SK-N-SH treated with all-trans-retinoic acid at 6 μM for 48 hours (cell line): ENCODE results near the gene JARID2.
A peak's percentile ranks its signal among the peaks of the same experiment; 100 is the strongest.

Experiments used
- ATAC-seq: fragments of 200-7000 bp; cut with Tn5 transposase; 3 replicates; pipeline ENCODE4 v1.9.1; 2020; ENCODE audit warnings: mild to moderate bottlenecking, moderate library complexity
- ARNTL ChIP-seq: fragments of 450-650 bp; formaldehyde crosslinking; IDR thresholded peaks from 2 replicates; pipeline ENCODE4 v1.5.0; 2020; ENCODE audit warnings: low read depth, mild to moderate bottlenecking, moderate library complexity, borderline replicate concordance
- BACH2 ChIP-seq: fragments of 250-450 bp; sonication (Bioruptor Pico); IDR thresholded peaks from 2 replicates; pipeline ENCODE4 v1.9.0; 2021; ENCODE audit warnings: mild to moderate bottlenecking, borderline replicate concordance
- CSDC2 ChIP-seq: fragments of 250-450 bp; sonication (Bioruptor Pico); IDR thresholded peaks from 2 replicates; pipeline ENCODE4 v1.5.0; 2020; ENCODE audit warnings: mild to moderate bottlenecking, moderate library complexity
- ESRRG ChIP-seq: fragments of 250-450 bp; sonication (Bioruptor Pico); IDR thresholded peaks from 2 replicates; pipeline ENCODE4 v1.6.1; 2021; ENCODE audit warnings: mild to moderate bottlenecking
- GLIS3 ChIP-seq: fragments of 250-450 bp; sonication (Bioruptor Pico); IDR thresholded peaks from 2 replicates; pipeline ENCODE4 v1.5.0; 2020; ENCODE audit warnings: mild to moderate bottlenecking, moderate library complexity
- OSR1 ChIP-seq: fragments of 250-450 bp; sonication (Bioruptor Pico); IDR thresholded peaks from 2 replicates; pipeline ENCODE4 v1.8.0; 2022; ENCODE audit warnings: moderate library complexity, mild to moderate bottlenecking, inconsistent platforms
- PPARA ChIP-seq: fragments of 250-450 bp; sonication (Bioruptor Pico); IDR thresholded peaks from 2 replicates; pipeline ENCODE4 v1.5.0; 2020; ENCODE audit warnings: mild to moderate bottlenecking, borderline replicate concordance
- SNAI2 ChIP-seq: fragments of 250-450 bp; sonication (Bioruptor Pico); IDR thresholded peaks from 2 replicates; pipeline ENCODE4 v1.5.0; 2020; ENCODE audit warnings: mild to moderate bottlenecking, moderate library complexity
- TCF4 ChIP-seq: fragments of 250-450 bp; sonication (Bioruptor Pico); IDR thresholded peaks from 2 replicates; pipeline ENCODE4 v1.8.0; 2021; ENCODE audit warnings: mild to moderate bottlenecking, moderate library complexity, borderline replicate concordance
- TOX ChIP-seq: fragments of 250-450 bp; sonication (Bioruptor Pico); IDR thresholded peaks from 2 replicates; pipeline ENCODE4 v1.8.0; 2021; ENCODE audit warnings: mild to moderate bottlenecking, moderate library complexity, borderline replicate concordance
- ZFP3 ChIP-seq: fragments of 250-450 bp; sonication (Bioruptor Pico); IDR thresholded peaks from 2 replicates; pipeline ENCODE4 v1.5.0; 2020; ENCODE audit warnings: mild to moderate bottlenecking, moderate library complexity
- ZFP30 ChIP-seq: fragments of 450-650 bp; formaldehyde crosslinking; IDR thresholded peaks from 2 replicates; pipeline ENCODE4 v1.5.0; 2022; ENCODE audit warnings: mild to moderate bottlenecking, moderate library complexity
- ZNF565 ChIP-seq: fragments of 450-650 bp; formaldehyde crosslinking; conservative IDR thresholded peaks from 2 replicates; pipeline ENCODE4 v1.5.0; 2020; ENCODE audit warnings: low read depth, mild to moderate bottlenecking, moderate library complexity
- TF ChIP-seq, protein P1 (sequence below): fragments of 250-450 bp; sonication (Bioruptor Pico); IDR thresholded peaks from 2 replicates; pipeline ENCODE4 v1.5.1; 2020; ENCODE audit warnings: low read depth, mild to moderate bottlenecking, moderate library complexity
- TF ChIP-seq, protein P2 (sequence below): fragments of 250-450 bp; sonication (Bioruptor Pico); IDR thresholded peaks from 2 replicates; pipeline ENCODE4 v1.8.0; 2020; ENCODE audit warnings: mild to moderate bottlenecking, moderate library complexity, borderline replicate concordance
- TF ChIP-seq, protein P3 (sequence below): fragments of 250-450 bp; sonication (Bioruptor Pico); IDR thresholded peaks from 2 replicates; pipeline ENCODE4 v1.5.1; 2021; ENCODE audit warnings: mild to moderate bottlenecking, moderate library complexity
- TF ChIP-seq, protein P4 (sequence below): fragments of 250-450 bp; sonication (Bioruptor Pico); IDR thresholded peaks from 2 replicates; pipeline ENCODE4 v1.5.0; 2020; ENCODE audit warnings: mild to moderate bottlenecking, moderate library complexity

Gene JARID2

DNA sequence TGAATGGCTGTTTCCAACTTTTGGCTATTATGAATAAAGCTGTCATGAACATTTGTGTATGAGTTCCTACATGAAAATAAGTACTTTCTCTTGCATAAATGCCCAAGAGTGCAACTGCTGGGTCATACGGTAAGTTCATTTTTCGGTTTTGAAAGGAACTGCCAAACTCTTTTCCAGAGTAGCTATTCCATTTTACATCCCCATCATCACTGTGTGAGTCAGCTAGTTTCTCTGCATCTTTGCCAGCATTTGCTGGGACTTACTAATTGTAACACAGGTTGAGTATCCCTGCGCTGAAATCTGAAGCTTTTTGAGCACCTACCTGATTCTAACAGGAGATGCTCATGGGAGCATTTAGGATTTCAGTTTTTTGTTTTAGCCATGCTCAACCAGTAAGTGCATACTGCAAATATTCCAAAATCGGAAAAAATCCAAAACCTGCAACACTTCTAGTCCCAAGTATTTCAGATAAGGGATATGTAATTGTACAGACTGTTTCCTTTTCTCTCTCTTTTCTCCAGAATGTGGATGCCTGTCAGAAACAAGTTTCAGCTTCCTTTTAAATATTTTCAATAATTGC, 298.5 kb downstream of the JARID2 start:
- TF ChIP-seq TOX (CRISPR knock-in tag) (no peak), ZFP30 (no peak), ARNTL (CRISPR knock-in tag) (no peak), SNAI2 (CRISPR knock-in tag) (no peak), ZFP3 (CRISPR knock-in tag) (no peak), GLIS3 (CRISPR knock-in tag) (no peak), TCF4 (no peak), CSDC2 (CRISPR knock-in tag) (no peak), ZNF565 (CRISPR knock-in tag) (no peak), ESRRG (CRISPR knock-in tag) (no peak), PPARA (CRISPR knock-in tag) (no peak)
- TF ChIP-seq, protein P1, sequence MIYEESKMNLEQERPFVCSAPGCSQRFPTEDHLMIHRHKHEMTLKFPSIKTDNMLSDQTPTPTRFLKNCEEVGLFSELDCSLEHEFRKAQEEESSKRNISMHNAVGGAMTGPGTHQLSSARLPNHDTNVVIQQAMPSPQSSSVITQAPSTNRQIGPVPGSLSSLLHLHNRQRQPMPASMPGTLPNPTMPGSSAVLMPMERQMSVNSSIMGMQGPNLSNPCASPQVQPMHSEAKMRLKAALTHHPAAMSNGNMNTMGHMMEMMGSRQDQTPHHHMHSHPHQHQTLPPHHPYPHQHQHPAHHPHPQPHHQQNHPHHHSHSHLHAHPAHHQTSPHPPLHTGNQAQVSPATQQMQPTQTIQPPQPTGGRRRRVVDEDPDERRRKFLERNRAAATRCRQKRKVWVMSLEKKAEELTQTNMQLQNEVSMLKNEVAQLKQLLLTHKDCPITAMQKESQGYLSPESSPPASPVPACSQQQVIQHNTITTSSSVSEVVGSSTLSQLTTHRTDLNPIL: no peak
- TF ChIP-seq, protein P2, sequence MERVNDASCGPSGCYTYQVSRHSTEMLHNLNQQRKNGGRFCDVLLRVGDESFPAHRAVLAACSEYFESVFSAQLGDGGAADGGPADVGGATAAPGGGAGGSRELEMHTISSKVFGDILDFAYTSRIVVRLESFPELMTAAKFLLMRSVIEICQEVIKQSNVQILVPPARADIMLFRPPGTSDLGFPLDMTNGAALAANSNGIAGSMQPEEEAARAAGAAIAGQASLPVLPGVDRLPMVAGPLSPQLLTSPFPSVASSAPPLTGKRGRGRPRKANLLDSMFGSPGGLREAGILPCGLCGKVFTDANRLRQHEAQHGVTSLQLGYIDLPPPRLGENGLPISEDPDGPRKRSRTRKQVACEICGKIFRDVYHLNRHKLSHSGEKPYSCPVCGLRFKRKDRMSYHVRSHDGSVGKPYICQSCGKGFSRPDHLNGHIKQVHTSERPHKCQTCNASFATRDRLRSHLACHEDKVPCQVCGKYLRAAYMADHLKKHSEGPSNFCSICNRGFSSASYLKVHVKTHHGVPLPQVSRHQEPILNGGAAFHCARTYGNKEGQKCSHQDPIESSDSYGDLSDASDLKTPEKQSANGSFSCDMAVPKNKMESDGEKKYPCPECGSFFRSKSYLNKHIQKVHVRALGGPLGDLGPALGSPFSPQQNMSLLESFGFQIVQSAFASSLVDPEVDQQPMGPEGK (CRISPR knock-in tag): no peak
- TF ChIP-seq, protein P3, sequence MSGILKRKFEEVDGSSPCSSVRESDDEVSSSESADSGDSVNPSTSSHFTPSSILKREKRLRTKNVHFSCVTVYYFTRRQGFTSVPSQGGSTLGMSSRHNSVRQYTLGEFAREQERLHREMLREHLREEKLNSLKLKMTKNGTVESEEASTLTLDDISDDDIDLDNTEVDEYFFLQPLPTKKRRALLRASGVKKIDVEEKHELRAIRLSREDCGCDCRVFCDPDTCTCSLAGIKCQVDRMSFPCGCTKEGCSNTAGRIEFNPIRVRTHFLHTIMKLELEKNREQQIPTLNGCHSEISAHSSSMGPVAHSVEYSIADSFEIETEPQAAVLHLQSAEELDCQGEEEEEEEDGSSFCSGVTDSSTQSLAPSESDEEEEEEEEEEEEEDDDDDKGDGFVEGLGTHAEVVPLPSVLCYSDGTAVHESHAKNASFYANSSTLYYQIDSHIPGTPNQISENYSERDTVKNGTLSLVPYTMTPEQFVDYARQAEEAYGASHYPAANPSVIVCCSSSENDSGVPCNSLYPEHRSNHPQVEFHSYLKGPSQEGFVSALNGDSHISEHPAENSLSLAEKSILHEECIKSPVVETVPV (CRISPR knock-in tag): no peak
- no peak for ATAC-seq

DNA sequence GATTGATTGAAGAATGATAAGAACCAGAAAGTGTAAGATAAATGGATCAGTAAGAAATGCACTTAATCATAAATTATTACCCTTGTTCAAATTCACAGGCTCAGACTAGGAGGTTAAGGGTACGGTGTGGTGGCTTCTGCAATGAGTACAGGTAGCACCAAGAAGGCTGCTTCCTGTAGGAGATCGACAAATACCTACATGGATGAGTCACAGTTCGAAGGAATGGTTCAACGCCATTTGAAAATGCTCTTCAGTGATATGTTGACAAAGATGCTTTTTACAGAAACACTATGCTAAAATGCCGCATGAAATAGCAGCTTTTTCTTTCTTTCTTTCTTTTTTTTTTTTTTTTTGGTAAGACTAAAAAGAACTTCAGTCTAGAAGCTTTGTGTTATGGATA, 300.7 kb downstream of the JARID2 start:
- TF ChIP-seq, protein P4, sequence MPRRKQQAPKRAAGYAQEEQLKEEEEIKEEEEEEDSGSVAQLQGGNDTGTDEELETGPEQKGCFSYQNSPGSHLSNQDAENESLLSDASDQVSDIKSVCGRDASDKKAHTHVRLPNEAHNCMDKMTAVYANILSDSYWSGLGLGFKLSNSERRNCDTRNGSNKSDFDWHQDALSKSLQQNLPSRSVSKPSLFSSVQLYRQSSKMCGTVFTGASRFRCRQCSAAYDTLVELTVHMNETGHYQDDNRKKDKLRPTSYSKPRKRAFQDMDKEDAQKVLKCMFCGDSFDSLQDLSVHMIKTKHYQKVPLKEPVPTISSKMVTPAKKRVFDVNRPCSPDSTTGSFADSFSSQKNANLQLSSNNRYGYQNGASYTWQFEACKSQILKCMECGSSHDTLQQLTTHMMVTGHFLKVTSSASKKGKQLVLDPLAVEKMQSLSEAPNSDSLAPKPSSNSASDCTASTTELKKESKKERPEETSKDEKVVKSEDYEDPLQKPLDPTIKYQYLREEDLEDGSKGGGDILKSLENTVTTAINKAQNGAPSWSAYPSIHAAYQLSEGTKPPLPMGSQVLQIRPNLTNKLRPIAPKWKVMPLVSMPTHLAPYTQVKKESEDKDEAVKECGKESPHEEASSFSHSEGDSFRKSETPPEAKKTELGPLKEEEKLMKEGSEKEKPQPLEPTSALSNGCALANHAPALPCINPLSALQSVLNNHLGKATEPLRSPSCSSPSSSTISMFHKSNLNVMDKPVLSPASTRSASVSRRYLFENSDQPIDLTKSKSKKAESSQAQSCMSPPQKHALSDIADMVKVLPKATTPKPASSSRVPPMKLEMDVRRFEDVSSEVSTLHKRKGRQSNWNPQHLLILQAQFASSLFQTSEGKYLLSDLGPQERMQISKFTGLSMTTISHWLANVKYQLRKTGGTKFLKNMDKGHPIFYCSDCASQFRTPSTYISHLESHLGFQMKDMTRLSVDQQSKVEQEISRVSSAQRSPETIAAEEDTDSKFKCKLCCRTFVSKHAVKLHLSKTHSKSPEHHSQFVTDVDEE (CRISPR knock-in tag): no peak
- TF ChIP-seq ZNF565 (CRISPR knock-in tag) (no peak), OSR1 (CRISPR knock-in tag) (no peak)
- ATAC-seq: no peak

DNA sequence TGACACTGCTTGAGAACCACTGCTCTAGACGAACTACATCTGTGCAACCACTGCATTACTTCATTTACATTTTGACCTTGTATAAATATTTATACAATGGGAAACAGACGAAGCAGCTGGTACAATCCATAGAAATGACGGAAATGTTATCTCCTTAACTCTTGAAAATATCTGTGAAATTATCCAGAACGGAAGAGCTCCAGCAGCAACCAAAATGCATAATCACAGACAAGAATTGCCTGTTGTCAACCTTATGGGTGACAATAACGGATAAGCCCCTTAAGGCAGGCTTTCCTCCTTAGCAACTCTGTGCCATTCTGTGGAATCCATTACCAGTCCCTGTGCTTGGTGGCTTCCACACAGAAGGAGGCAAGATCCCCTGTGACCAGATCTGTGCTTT, 301.5 kb downstream of the JARID2 start:
- TF ChIP-seq, protein P3 (CRISPR knock-in tag): no peak
- no peak for TF ChIP-seq BACH2 (CRISPR knock-in tag)
- TF ChIP-seq TCF4: peak; percentile 57; the same call in 1 of the 2 replicates
- TF ChIP-seq, all 23 proteins: peak for 1
- ATAC-seq: no peak

DNA sequence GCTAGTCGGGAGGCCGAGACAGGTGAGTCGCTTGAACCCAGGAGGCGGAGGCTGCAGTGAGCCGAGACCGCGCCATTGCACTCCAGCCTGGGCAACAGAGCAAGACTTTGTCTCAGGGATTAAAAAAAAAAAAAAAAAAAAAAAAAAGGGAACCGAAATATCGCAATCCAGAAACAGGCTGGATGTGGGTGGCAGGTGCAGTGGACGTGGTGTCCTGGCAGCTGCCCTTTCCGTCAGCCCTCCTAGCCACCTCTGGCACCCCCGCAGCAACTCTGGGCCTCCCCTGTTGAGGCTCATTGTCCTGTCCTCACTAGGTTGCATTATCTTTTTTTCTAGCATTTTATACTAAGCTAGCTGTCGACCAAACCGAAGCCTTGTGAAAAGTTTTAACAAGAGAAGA, 303.5 kb downstream of the JARID2 start:
- TF ChIP-seq, protein P1: no peak
- TF ChIP-seq, all 23 proteins: peak for 0
- ATAC-seq: no peak
